NOMO-1 (cell line): Measurements from ENCODE around the gene RRP9.
"Not testable (repeated sequence)": the region's sequence is repeated elsewhere in the genome, so short reads cannot be mapped to it uniquely, and the experiment has no call there.

Source experiments
- DNase-seq, 2 experiments: peaks; one replicate each; lab custom pipeline; 2025; ENCODE audit not compliant: unreplicated experiment in 2 of 2; lab: John Stamatoyannopoulos, UW

The RRP9 gene

DNA sequence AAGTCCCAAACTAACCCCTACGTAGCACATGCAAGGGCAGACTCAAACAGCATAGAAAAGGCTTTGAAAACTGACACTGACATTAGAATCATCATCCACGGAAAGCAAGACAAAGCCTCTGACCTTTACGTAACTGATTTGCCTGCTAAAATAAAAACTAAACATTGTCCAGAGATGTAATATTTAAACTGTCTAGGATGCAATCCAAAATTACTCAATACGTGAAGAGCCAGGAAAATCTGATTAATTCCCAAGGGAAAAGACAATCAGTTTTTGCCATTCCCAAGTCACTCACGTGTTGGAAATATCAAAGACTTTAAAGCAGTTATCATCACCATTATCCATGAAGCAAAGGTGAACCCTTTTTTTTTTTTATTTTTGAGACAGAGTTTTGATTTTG lies 25.3 kb downstream of the RRP9 start:
- no peak for DNase-seq

DNA sequence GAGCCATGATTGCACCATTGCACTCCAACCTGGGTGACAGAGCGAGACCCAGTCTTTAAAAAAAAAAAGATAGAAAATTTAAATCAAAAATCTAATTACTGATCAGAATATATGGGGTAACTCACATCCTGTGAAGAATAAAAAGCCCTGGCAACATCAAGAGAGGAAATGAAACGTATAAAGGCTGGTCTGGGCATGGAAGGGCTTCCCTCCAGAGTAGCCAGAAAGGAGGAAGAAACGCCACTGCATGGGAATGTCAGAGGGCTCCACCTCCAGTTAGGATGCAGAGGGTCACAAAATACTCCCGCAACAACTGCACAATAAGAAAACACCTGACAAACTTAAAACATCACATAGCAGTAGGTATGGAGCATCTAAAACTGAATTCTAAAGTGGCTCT lies 33.7 kb downstream of the RRP9 start:
- DNase-seq, result no peak

DNA sequence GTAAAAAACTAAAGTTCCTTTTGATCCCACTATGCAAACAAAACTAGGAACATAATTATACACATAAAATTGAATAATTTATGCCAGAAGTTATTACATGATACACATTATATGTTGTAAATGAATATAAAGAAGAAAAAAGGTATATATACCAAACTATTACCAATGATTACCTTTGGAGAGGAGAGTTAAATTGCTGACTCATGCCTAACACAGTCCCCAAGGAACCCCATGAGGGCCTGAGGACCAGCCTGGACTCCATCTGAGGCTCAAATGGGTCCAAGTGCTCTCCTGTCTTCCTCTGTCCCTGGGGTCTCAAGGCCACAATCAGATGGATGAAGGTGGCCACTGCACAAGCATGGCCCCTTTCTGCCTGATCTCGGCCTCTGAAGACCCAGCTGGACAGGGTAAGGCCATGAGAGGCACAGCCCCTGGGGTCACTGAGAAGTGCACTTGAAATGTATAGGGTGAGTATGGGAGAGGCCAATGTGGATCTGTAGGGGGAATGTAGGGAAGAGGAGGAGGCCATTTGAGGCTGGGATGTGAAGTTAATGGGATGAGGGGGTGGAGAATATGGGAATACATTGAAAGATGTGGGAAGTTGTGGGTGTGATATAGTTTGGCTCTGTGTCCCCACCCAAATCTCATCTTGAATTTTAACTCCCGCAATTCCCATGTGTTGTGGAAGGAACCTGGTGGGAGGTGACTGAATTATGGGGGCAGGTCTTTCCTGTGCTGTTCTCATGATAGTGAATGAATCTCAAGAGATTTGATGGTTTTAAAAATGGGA lies 37.5 kb downstream of the RRP9 start:
- no peak for DNase-seq

DNA sequence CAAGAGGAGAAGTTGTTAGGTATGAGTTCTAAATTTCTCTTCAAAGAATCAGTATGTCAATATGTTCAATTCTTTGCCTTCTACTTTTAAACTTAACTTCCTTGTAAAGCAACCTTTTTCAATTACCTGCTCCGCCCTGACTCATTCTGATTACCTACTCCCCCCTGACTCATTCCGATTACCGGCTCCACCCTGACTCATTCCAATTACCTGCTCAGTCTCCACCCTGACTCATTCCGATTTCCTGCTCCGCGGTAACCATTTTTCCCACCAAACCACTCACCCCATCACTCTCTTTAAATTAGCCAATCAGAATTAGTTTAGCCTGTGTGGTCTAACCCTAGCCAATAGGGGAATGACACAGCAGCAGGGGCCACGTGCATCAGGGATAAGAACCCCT lies 39.3 kb downstream of the RRP9 start:
- DNase-seq, result not testable (repeated sequence)

DNA sequence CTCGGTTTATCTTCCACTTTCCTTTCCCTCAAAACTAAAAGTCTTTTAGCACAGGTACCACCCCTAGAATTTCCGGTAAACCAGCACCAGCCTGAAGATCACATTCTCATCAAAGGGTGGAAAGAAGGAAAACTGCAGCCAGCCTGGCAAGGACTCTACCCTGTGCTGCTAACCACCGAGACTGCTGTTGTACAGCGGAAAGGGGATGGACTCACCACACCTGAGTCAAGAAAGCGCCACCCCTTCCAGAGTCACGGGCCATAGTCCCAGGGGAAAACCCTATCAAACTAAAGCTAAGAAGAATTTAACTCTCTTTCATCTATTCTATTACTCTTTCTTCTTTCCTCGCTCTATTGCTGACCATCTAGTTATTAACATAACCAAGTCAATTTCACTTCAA lies 41.7 kb downstream of the RRP9 start:
- not testable (repeated sequence) for DNase-seq

DNA sequence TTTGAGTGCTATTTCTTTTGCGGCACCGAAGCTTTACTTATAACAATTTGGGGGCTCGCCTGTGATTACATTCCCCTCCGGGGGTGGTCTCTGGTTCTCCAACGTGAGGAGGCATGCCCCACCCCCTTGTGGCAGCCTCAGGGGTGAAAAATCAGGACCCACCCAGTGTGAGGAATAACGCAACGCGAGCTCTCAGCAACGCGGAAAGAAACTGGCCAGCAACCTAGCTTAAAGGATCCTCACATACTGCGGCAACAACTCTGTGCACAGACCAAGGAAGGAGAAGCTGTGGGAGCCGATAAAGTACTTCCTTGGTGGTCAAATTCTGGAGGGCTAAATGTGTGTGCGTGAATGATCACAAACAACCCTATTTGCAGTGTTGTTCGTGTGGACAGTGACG lies 44.3 kb downstream of the RRP9 start:
- no peak for DNase-seq

DNA sequence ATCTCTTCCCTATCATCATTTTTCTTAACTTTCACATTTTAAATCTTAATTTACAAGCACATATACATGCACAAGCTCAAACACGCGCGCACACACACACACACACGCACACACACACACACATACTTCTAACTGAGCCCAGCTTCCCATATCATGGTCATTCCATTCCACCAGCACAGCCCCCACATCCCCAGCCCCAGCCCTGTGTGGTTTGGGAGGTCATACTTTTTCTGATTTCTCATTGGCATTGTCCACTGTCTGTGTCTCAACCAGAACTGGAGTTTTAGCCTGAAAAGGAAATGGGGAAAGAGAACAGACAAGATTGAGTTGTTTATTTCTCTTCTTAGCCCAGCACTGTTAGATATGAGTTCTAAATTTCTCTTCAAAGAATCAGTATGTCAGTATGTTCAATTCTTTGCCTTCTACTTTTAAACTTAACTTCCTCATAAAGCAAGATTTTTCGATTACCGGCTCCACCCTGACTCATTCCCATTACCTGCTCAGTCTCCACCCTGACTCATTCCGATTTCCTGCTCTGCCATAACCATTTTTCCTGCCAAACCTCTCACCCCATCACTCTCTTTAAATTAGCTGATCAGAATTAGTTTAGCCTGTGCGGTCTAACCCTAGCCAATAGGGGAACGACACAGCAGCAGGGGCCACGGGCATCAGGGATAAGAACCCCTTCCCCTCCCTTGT lies 44.9 kb downstream of the RRP9 start:
- DNase-seq, result no peak

DNA sequence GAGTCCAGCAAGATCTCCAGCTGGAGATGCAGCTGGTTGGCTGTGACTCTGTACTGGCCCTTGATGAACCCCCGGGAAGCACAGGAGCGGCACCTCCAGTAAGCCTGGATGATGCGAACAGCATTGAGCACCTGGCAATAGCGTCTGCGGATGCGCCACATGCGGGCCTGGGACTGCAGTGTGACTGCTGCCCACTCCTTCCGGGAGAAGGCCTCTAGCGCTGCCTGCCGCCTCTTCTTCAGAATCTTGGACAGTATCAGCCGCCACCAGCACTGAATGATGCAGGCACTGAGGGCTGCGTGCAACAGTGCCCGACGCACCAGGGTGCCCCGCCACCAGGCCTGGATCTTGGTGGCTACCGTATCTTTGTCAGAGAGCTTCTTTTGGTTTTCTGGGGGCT lies 46.8 kb downstream of the RRP9 start:
- DNase-seq, result no peak

DNA sequence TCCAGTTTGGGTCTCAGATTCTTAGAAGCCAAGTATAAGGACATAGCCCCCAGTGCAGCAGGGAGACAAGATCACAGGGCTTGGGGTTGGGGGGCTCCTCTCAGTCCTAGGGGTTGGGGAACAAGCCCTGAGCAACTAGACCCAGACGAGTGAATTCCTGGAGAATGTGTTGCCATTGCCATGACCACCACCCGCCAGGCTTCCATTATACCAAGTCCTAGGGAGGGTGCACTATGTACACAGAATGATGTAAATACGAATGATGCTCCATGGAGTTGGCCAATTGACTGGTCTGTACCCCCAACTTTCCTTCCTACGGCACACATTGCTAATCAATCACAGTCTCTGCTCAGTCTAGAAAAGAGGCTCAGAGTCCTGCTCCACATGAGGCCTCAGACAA lies 47.3 kb downstream of the RRP9 start:
- no peak for DNase-seq

DNA sequence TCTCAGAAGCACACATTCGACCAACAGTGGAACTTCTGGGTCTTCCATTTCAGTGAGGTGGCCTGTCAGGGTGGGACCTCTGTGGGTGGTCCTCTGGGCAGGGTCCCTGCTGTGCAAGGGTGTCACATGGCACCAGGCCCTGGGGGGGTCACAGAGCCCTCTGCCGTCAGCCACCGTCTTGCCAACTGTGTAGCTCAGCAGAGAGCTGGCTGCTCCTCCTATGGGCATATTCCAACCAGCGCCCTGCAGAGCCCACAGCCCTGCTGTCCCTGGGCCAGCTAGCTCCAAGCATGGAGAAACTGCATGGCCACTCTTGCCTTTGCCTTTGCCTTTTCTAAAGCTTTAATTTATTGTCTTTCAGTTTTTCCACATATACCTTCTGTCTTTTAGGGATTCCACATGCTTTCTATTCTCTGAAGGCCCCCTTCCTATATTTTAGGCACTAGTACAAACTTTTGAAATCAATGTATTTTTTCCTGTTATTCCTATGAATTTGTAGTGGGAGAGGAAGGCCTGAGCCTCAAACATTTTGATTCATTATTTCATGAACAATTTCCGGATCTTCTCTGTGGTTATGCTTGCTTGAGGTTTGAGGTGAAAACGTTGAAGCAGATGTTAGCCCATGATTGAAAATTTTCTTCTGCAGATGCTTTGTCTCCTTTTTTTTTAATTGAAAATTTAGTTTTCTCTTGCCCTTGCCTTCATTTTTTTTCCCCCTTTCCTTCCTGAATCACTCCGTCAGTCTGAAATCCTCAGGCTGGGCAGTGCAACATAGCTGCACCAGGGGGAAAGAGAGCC lies 50.3 kb downstream of the RRP9 start:
- no peak for DNase-seq

DNA sequence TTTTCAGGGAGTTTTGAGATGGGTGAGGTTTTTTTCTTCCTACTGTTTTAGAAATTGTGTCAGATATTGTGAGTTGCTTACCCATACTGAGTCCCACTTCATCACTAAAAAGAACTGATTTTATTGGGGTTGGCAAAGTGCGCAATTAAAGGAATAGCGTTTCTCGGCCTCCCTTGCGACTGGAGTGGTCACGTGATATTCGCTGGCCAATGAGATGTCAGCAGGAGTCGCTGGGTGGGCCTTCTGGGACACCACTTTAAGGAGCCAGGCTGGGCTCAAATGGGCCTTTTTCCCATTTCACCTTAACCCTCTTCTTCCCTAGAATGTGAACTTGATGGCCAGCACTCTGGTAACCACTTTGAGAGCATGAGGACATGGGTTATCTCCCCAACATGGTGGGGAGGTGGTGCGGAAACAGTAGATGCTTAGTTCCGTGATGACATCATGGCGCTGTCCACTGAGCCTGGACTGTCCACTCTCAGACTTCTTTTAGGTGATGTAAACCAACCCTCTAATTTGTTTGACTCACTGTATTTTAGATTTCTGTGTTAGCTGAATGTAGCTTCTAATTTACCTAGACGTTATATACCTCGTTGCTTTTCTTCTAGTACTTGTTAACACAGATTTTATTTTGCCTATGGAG lies 53.1 kb downstream of the RRP9 start:
- DNase-seq, result no peak

DNA sequence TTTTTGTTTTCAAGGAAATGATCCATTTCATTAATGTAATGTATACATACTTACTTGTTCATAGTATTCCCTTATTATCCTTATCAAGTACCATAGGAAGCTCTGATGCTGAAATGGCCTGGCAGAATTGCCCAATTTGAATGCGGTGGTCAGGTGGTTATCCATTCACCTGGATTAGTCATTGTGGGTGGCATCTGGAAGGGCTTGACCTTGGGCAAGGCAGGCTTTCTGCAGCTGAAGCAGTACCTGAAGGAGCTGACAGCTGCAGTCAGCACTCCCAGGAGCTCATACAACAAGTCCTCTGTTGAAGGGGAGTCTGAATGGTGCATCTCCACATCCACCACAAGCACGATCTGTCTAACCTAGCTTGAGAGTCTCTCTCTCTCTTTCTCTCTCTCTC lies 54.1 kb downstream of the RRP9 start:
- DNase-seq, result no peak

DNA sequence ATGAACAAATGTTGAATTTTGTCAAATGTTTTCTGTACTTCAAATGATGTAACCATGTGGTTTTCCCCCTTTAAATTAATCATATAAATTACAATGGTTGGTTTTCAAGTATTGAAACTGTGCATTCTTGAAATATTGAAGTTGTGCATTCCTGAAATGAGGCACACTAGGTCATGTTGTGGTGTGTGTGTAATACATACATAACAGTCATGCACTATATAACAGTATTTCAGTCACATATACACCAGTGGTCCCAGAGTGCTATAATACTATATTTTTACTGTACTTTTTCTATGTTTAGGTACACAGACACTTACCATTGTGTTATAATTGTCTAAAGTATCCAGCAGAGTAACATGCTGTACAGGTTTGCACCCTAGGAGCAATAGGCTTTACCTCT lies 55.3 kb downstream of the RRP9 start:
- no peak for DNase-seq
